GM12878 (cell line): ENCODE measurements around the gene LY9. TPM values are rescaled to one million over a fixed set of nuclear protein-coding genes. Genes with fewer than 3 reads are reported as not detected.

Experiments used
- ATAC-seq: fragments of 200-7000 bp; cut with Tn5 transposase; 3 replicates; pipeline ENCODE4 v1.9.1; 2020; ENCODE audit warnings: mild to moderate bottlenecking, moderate library complexity
- BruUV-seq: library from RNA; stranded (reverse); fragments of 400-500 nt; replicated peaks from 2 replicates; lab custom pipeline; 2021; lab: Mats Ljungman, UMichigan
- CTCF ChIA-PET: fragments of 300-600 bp; sonication (Branson Sonifier 250); formaldehyde crosslinking; extraction: SDS; loops from one replicate; lab custom pipeline; 2021; ENCODE audit warnings: inconsistent platforms; lab: Yijun Ruan, JAX
- POLR2A ChIA-PET: fragments of 350-600 bp; formaldehyde crosslinking; extraction: SDS; loops from one replicate; lab custom pipeline; 2021; ENCODE audit warnings: inconsistent platforms; lab: Charles Lee
- RAD21 ChIA-PET: fragments of 300-600 bp; sonication (Branson Sonifier 250); formaldehyde crosslinking; loops from one replicate; lab custom pipeline; 2023; ENCODE audit warnings: antibody characterized with exemption; ENCODE audit not compliant: unreplicated experiment; lab: Charles Lee
- SMC1A ChIA-PET: fragments of 300-600 bp; sonication (Branson Sonifier 250); formaldehyde crosslinking; loops from one replicate; lab custom pipeline; 2023; ENCODE audit not compliant: unreplicated experiment, uncharacterized antibody; lab: Charles Lee
- DNase-seq: peaks from one replicate; pipeline ENCODE4 v3.0.0-alpha.2; 2011; ENCODE audit warnings: low read depth, low spot score
- FAIRE-seq: peaks from 3 replicates; lab custom pipeline; 2011; peaks lifted over from hg19 to GRCh38; lab: Jason Lieb, UNC
- H2AFZ ChIP-seq: 2 replicates; pipeline ENCODE4 v1.6.0; 2011; ENCODE audit warnings: low read depth, low read length, control low read depth; ENCODE audit not compliant: control insufficient read depth
- H3K27ac ChIP-seq: 2 replicates; pipeline ENCODE4 v1.5.1; 2011; ENCODE audit warnings: control low read depth; ENCODE audit not compliant: control insufficient read depth, insufficient read depth
- H3K27me3 ChIP-seq, 2 experiments: replicated peaks in 1 of 2; 2 replicates each; pipeline versions ENCODE4 v1.6.0 to v1.6.1; 2011; ENCODE audit warnings: low read length in 1 of 2; ENCODE audit not compliant: control insufficient read depth in 2 of 2, insufficient read depth in 2 of 2
- H3K36me3 ChIP-seq, 2 experiments: 2 replicates each; pipeline ENCODE4 v1.5.1; 2011; ENCODE audit warnings: low read length in 1 of 2; ENCODE audit not compliant: control insufficient read depth in 2 of 2, insufficient read depth in 2 of 2
- H3K4me1 ChIP-seq: 2 replicates; pipeline ENCODE4 v1.6.1; 2011; ENCODE audit warnings: mild to moderate bottlenecking, low read length, moderate library complexity, mixed read lengths; ENCODE audit not compliant: control insufficient read depth, insufficient read depth
- H3K4me2 ChIP-seq: 2 replicates; pipeline ENCODE4 v1.6.0; 2011; ENCODE audit warnings: control low read depth; ENCODE audit not compliant: control insufficient read depth, insufficient read depth
- H3K4me3 ChIP-seq: fragments of 200-600 bp; sonication (generic); 2 replicates; pipeline ENCODE4 v1.5.1; 2016
- H3K79me2 ChIP-seq: 2 replicates; pipeline ENCODE4 v1.6.0; 2011; ENCODE audit warnings: low read length; ENCODE audit not compliant: control insufficient read depth, insufficient read depth
- H3K9ac ChIP-seq: 2 replicates; pipeline ENCODE4 v1.8.0; 2011; ENCODE audit warnings: low read length, control low read depth, mixed read lengths; ENCODE audit not compliant: control insufficient read depth, insufficient read depth
- H3K9me3 ChIP-seq: replicated peaks from 3 replicates; pipeline ENCODE4 v1.5.1; 2011; ENCODE audit warnings: mild to moderate bottlenecking, low read length; ENCODE audit not compliant: control insufficient read depth, insufficient read depth
- H4K20me1 ChIP-seq: 2 replicates; pipeline ENCODE4 v1.6.0; 2011; ENCODE audit not compliant: control insufficient read depth, insufficient read depth
- KAT2A ChIP-seq: conservative IDR thresholded peaks from 2 replicates; pipeline ENCODE4 v1.6.1; 2011; ENCODE audit warnings: low read depth, low read length; ENCODE audit not compliant: control insufficient read depth
- TARDBP ChIP-seq: IDR thresholded peaks from 2 replicates; pipeline ENCODE4 v1.6.1; 2016; ENCODE audit warnings: borderline replicate concordance
- in situ Hi-C: fragments of 300-500 bp; cut with MboI; formaldehyde crosslinking; loops from 9 replicates; pipeline ENCODE4 v1.14.3; 2018; ENCODE audit warnings: mixed read lengths
- intact Hi-C: fragments of 100-400 bp; cut with micrococcal nuclease; formaldehyde crosslinking; loops from one replicate; pipeline ENCODE4 v1.14.2; 2022; ENCODE audit not compliant: unreplicated experiment
- polyA plus RNA-seq, 11 experiments: library from polyadenylated mRNA; depleted of rRNA in 4 of 11; unstranded in 6 of 11; stranded (reverse) in 5 of 11; fragments of >200 nt; fragmentation: Nextera tagmentation in 4 of 11; fragmentation: Illumina TruSeq in 1 of 11; extraction: Ambion mirVana in 4 of 11; extraction: Trizol in 1 of 11; gene quantifications; 1 replicate in 1 of 11; 2 replicates in 10 of 11; pipeline versions ENCODE4 v1.2.1 to v1.2.3, GENCODE V29; 2011 to 2016; ENCODE audit warnings: inconsistent platforms in 2 of 11, missing spikeins in 2 of 11, low read depth in 1 of 11
- total RNA-seq, 4 experiments: library from RNA; depleted of rRNA in 3 of 4; stranded (reverse); fragments of >200 nt in 3 of 4; fragmentation: Illumina TruSeq in 1 of 4; extraction: Trizol in 1 of 4; gene quantifications; 2 replicates each; pipeline versions ENCODE4 v1.2.1 to v1.2.3, GENCODE V29; 2013 to 2021
- TF ChIP-seq, protein P1 (sequence below): fragments of 450-650 bp; IDR thresholded peaks from 2 replicates; pipeline ENCODE4 v1.6.1; 2018; ENCODE audit warnings: borderline replicate concordance, mild to moderate bottlenecking; ENCODE audit not compliant: partially characterized antibody
- TF ChIP-seq, protein P2 (sequence below): fragments of 450-650 bp; formaldehyde crosslinking; IDR thresholded peaks from 2 replicates; pipeline ENCODE4 v1.5.0; 2022; ENCODE audit warnings: mild to moderate bottlenecking, missing genetic modification characterization

Gene LY9
- total and polyA plus RNA-seq, 10 of the 15 experiments (the other 5 are each of a cell fraction or from before 2014, with no cell fraction given) = 2.7 to 12.5 (median 9.0) TPM

DNA sequence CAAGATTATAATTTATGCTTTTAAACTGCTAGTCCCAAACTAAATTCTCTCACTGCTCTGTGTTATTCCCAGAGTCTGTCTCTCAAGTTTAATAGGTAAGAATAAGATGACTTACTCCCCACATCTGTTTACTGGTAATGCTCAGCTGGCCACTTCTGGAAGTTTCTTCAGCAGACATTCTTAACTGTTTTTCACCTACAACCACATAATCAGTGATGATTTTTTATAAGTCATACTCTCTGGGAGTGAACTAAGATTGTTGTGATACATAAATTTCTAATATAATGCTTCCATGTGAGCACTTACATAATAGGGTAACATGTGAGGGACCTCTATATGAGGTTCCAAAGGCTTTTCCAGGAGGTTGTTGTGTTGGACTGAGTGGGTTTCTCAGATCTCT is 48.3 kb upstream of the LY9 start:
- intact Hi-C loops = no loop called here
- RAD21 ChIA-PET = interaction anchor here (0.8 to 4.7 kb wide), 8 partner anchors 9 to 204 kb away, joined by 3 to 48 read pairs (median 4); partner anchors contain the start of gene SLAMF7
- DNase-seq = no peak
- no peak overlapping the region for H3K4me2 ChIP-seq
- H3K4me1 ChIP-seq = peaks cover 57% of the 10 kb centered on the region
- H4K20me1 ChIP-seq = no peaks in the 10 kb centered on the region
- FAIRE-seq = no peak
- H3K36me3 ChIP-seq = peaks cover 21 to 36% of the 10 kb centered on the region in 2 experiments
- H3K27me3 ChIP-seq = no peaks in the 10 kb centered on the region
- no peaks in the 10 kb centered on the region for H3K9me3 ChIP-seq
- no peak overlapping the region for H3K27ac ChIP-seq
- no peak overlapping the region for H3K4me3 ChIP-seq
- peaks cover 67% of the 10 kb centered on the region for H3K79me2 ChIP-seq
- H3K9ac ChIP-seq = no peak overlapping the region
- BruUV-seq = no TSS peak
- TF ChIP-seq, protein P1, sequence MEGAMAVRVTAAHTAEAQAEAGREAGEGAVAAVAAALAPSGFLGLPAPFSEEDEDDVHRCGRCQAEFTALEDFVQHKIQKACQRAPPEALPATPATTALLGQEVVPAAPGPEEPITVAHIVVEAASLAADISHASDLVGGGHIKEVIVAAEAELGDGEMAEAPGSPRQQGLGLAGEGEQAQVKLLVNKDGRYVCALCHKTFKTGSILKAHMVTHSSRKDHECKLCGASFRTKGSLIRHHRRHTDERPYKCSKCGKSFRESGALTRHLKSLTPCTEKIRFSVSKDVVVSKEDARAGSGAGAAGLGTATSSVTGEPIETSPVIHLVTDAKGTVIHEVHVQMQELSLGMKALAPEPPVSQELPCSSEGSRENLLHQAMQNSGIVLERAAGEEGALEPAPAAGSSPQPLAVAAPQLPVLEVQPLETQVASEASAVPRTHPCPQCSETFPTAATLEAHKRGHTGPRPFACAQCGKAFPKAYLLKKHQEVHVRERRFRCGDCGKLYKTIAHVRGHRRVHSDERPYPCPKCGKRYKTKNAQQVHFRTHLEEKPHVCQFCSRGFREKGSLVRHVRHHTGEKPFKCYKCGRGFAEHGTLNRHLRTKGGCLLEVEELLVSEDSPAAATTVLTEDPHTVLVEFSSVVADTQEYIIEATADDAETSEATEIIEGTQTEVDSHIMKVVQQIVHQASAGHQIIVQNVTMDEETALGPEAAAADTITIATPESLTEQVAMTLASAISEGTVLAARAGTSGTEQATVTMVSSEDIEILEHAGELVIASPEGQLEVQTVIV = no peak
- TF ChIP-seq, protein P2, sequence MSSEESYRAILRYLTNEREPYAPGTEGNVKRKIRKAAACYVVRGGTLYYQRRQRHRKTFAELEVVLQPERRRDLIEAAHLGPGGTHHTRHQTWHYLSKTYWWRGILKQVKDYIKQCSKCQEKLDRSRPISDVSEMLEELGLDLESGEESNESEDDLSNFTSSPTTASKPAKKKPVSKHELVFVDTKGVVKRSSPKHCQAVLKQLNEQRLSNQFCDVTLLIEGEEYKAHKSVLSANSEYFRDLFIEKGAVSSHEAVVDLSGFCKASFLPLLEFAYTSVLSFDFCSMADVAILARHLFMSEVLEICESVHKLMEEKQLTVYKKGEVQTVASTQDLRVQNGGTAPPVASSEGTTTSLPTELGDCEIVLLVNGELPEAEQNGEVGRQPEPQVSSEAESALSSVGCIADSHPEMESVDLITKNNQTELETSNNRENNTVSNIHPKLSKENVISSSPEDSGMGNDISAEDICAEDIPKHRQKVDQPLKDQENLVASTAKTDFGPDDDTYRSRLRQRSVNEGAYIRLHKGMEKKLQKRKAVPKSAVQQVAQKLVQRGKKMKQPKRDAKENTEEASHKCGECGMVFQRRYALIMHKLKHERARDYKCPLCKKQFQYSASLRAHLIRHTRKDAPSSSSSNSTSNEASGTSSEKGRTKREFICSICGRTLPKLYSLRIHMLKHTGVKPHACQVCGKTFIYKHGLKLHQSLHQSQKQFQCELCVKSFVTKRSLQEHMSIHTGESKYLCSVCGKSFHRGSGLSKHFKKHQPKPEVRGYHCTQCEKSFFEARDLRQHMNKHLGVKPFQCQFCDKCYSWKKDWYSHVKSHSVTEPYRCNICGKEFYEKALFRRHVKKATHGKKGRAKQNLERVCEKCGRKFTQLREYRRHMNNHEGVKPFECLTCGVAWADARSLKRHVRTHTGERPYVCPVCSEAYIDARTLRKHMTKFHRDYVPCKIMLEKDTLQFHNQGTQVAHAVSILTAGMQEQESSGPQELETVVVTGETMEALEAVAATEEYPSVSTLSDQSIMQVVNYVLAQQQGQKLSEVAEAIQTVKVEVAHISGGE (CRISPR knock-in tag) = no peak
- TF ChIP-seq KAT2A (no peak), TARDBP (no peak)
- in situ Hi-C loops = no loop called here
- SMC1A ChIA-PET = interaction anchor here (0.8 to 15.1 kb wide), 10 partner anchors 8 to 108 kb away, joined by 3 to 447 read pairs (median 5); partner anchors contain the start of gene LY9
- POLR2A ChIA-PET = interaction anchor here (0.7 to 2.6 kb wide), 5 partner anchors 8 to 30 kb away, joined by 3 to 12 read pairs (median 3); partner anchors contain the start of gene SLAMF7
- no peak for ATAC-seq
- H2AFZ ChIP-seq = no peak overlapping the region
- CTCF ChIA-PET = interaction anchor here (1.0 to 13.0 kb wide), 13 partner anchors 8 to 206 kb away, joined by 3 to 234 read pairs (median 8); partner anchors contain the start of gene SLAMF7
